Measurements from ENCODE around the gene NSD2. TPM values are rescaled to one million over a fixed set of nuclear protein-coding genes. Genes with fewer than 3 reads are reported as not detected.

The NSD2 gene
- total and polyA plus RNA-seq, 9 of the 15 experiments (the other 6 are each of a cell fraction or from before 2014, with no cell fraction given): 6.4 to 126 (median 58.8) TPM

- no peak for TF ChIP-seq CTCFL (IDR thresholded peaks at IDR 0.05; ENCODE audit: borderline replicate concordance, insufficient read depth, low read depth, low read length, poor library complexity, severe bottlenecking)
- no peak for TF ChIP-seq NCOA4 (IDR thresholded peaks at IDR 0.05; ENCODE audit: partially characterized antibody)
- TF ChIP-seq DLX4 (CRISPR knock-in tag; IDR thresholded peaks at IDR 0.05): no peak
- TF ChIP-seq ZBTB5 (IDR thresholded peaks at IDR 0.05): no peak
- TF ChIP-seq CUX1 (CRISPR knock-in tag; IDR thresholded peaks at IDR 0.05): no peak
- no peak for TF ChIP-seq JUNB (CRISPR knock-in tag; conservative IDR thresholded peaks at IDR 0.05)
Measured at GRCh38 chr4:1933700-1934099, 62.5 kb downstream of the NSD2 start (continued).

Measured in K562 (cell line).